T-cell (primary cell): Measurements from ENCODE around the gene TEX13B. TPM values are rescaled to one million over a fixed set of nuclear protein-coding genes. Genes with fewer than 3 reads are reported as not detected.

Experiments
- ATAC-seq, 4 experiments: fragments of 200-7000 bp in 3 of 4; fragments of 150-1000 bp in 1 of 4; cut with Tn5 transposase; replicated peaks in 1 of 4; 1 replicate in 3 of 4; 2 replicates in 1 of 4; pipeline ENCODE4 v1.10.0; 2021; ENCODE audit warnings: moderate library complexity in 3 of 4, mild to moderate bottlenecking in 2 of 4, moderate number of reproducible peaks in 1 of 4
- CTCF ChIA-PET, 2 donors: fragments of 300-600 bp; sonication (Branson Sonifier 250); formaldehyde crosslinking; loops; one replicate each; lab custom pipeline; 2022; ENCODE audit warnings: antibody characterized with exemption in 2 of 2; lab: Charles Lee
- POLR2A ChIA-PET, 2 donors: fragments of 300-600 bp; sonication (Branson Sonifier 250); formaldehyde crosslinking; loops; one replicate each; lab custom pipeline; 2022; ENCODE audit warnings: antibody characterized with exemption in 2 of 2; lab: Charles Lee
- DNase-seq, 35 experiments: peaks; one replicate each; pipeline versions ENCODE4 v3.0.0 to v3.0.0-alpha.2; 2013 to 2023
- H3K27ac ChIP-seq: one replicate; pipeline ENCODE4 v1.5.1; 2013; ENCODE audit warnings: low read length
- H3K27me3 ChIP-seq, 2 experiments: replicated peaks in 1 of 2; 1 replicate in 1 of 2; 2 replicates in 1 of 2; pipeline versions ENCODE4 v1.6.1 to v1.7.0; 2013; ENCODE audit warnings: low read length in 1 of 2, mixed read lengths in 1 of 2; ENCODE audit not compliant: control insufficient read depth in 2 of 2, insufficient read depth in 2 of 2; ENCODE audit errors: extremely low read depth in 1 of 2
- H3K36me3 ChIP-seq, 2 donors: 1 replicate in 1 of 2; 2 replicates in 1 of 2; pipeline versions ENCODE4 v1.6.1 to v1.7.0; 2013; ENCODE audit warnings: low read length in 1 of 2; ENCODE audit not compliant: control insufficient read depth in 2 of 2, insufficient read depth in 1 of 2; ENCODE audit errors: extremely low read depth in 1 of 2
- H3K4me1 ChIP-seq, 2 experiments: 1 replicate in 1 of 2; 2 replicates in 1 of 2; pipeline versions ENCODE4 v1.6.1 to v1.7.0; 2013; ENCODE audit warnings: low read length in 2 of 2, mixed read lengths in 1 of 2; ENCODE audit not compliant: insufficient read depth in 2 of 2, control insufficient read depth in 1 of 2; ENCODE audit errors: extremely low read depth in 1 of 2
- H3K4me3 ChIP-seq, 2 donors: 1 replicate in 1 of 2; 2 replicates in 1 of 2; pipeline versions ENCODE4 v1.5.1 to v1.7.0; 2013; ENCODE audit warnings: mild to moderate bottlenecking in 2 of 2, low read length in 1 of 2, moderate library complexity in 1 of 2; ENCODE audit not compliant: control insufficient read depth in 1 of 2; ENCODE audit errors: extremely low read depth in 1 of 2
- H3K9me3 ChIP-seq: 2 replicates; pipeline ENCODE4 v1.7.0; 2013
- H3K27ac Mint-ChIP-seq, 2 donors: one replicate each; pipeline ENCODE4 v1.8.0; 2020 to 2021; ENCODE audit warnings: mild to moderate bottlenecking in 2 of 2, mixed read lengths in 2 of 2
- H3K27me3 Mint-ChIP-seq, 2 donors: one replicate each; pipeline ENCODE4 v1.8.0; 2021 to 2022; ENCODE audit warnings: mixed read lengths in 2 of 2
- H3K36me3 Mint-ChIP-seq: one replicate; pipeline ENCODE4 v1.8.0; 2021; ENCODE audit warnings: mixed read lengths
- H3K4me1 Mint-ChIP-seq, 3 donors: one replicate each; pipeline ENCODE4 v1.8.0; 2020 to 2022; ENCODE audit warnings: mixed read lengths in 3 of 3, mild to moderate bottlenecking in 1 of 3
- H3K4me3 Mint-ChIP-seq, 3 donors: one replicate each; pipeline ENCODE4 v1.8.0; 2020 to 2022; ENCODE audit warnings: mild to moderate bottlenecking in 3 of 3, mixed read lengths in 3 of 3, moderate library complexity in 3 of 3
- H3K9me3 Mint-ChIP-seq, 3 donors: one replicate each; pipeline ENCODE4 v1.8.0; 2020 to 2022; ENCODE audit warnings: mixed read lengths in 3 of 3
- WGBS: methylation state at CpG from one replicate; pipeline ENCODE4 v1.1.5; 2013; ENCODE audit warnings: missing lambda C conversion rate; ENCODE audit not compliant: insufficient coverage; 5-methylcytosine and 5-hydroxymethylcytosine counted together
- total RNA-seq, 35 experiments: library from RNA in 6 of 35; stranded (reverse) in 6 of 35; fragments of 120-200 nt in 1 of 35; gene quantifications; one replicate each; pipeline versions ENCODE4 v1.2.1 to v1.2.4 and lab custom pipeline; 2013 to 2026

TEX13B gene
- total RNA-seq, 5 donors from 2014 or later (not counting 1 experiment from before 2014, with no cell fraction given), result not detected

DNA sequence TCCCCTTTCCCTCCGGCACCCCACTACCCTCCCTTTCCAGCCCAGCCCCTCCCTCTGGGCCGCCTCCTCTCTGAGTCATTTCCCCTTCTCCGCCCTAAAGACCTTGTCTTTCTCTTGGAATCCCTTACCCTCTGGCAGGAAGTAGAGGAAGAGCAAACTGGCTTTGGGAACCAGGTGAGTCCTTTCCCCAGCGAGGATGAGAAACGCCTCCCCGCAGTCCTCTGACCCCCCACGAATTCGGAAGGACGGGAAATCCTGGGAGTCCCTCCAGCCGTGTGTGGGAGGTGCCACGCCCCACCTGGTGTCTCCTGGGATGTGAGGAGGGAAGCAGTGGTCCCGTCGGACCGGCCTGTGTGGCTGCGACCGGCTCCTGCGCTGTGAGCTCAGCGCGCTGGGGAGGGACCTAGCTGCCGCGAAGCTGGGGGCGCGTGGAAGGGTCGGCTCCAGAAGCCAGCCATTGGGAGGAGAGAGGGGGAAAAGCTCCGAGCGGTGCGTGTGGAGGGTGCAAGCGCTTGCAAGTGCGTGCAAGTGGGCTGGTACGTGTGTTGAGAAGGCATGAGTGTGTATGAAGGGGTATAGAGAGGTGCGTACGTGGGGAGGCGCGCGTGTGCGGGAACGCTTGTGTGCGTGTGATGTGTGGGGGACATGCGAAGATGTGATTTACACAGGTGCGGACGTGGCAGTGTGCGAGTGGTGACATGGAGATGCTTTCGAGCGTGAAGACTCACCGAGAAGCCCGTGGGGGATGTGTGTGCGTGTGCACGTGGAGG, 46.3 kb downstream of the TEX13B start:
- H3K27me3 Mint-ChIP-seq, result peaks cover 16 to 50% of the 10 kb centered on the region in 2 donors
- Histone ChIP-seq H3K27ac (no peak overlapping the region), H3K9me3 (no peaks in the 10 kb centered on the region), H3K36me3 (no peaks in the 10 kb centered on the region), H3K4me3 (no peak overlapping the region), H3K4me1 (peaks cover 0 to 3% of the 10 kb centered on the region in 2 experiments), H3K27me3 (peaks cover 0 to 19% of the 10 kb centered on the region in 2 experiments)
- ChIA-PET POLR2A (interaction anchor here in 1 of 2 donors (0.7 kb wide), 1 partner anchor 1007 kb away, joined by 4 read pairs; no protein-coding TSS in a partner anchor), CTCF (no interaction called here)
- DNase-seq (no peak), ATAC-seq (no peak)
- WGBS, result 7% methylated on average over 9 of the region's 48 CpGs
- H3K36me3 Mint-ChIP-seq, result no peaks in the 10 kb centered on the region
- peak overlapping the region in 2 of 3 donors; percentile 17 to 23 for H3K4me3 Mint-ChIP-seq
- H3K9me3 Mint-ChIP-seq, result peaks cover 0 to 3% (median 0%) of the 10 kb centered on the region in 3 donors
- H3K27ac Mint-ChIP-seq, result no peak overlapping the region
- peaks cover 3 to 6% (median 6%) of the 10 kb centered on the region in 3 donors for H3K4me1 Mint-ChIP-seq

DNA sequence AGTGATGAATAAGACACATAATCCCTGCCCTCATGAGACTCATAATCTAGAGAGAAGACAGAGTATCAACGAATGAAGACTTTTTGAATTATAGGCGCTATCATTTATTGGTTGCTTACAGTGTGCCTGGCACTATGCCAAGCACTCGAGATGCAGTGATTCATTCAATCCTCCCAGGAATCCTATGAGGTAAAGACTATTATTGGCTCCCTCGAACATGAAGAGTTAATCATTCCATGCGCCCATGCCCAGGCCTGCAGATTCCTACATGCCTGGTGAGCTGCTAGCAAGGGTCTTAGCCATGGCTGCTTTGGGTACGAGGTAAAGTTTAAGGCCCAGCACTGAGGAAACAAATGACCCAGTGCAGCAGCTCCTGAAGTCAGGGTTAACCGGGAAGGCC, 47.0 kb downstream of the TEX13B start:
- ATAC-seq (no peak), DNase-seq (no peak)
- Histone ChIP-seq H3K36me3 (no peaks in the 10 kb centered on the region), H3K4me1 (peaks cover 0 to 3% of the 10 kb centered on the region in 2 experiments), H3K4me3 (no peak overlapping the region), H3K27me3 (peaks cover 0 to 19% of the 10 kb centered on the region in 2 experiments), H3K9me3 (no peaks in the 10 kb centered on the region), H3K27ac (no peak overlapping the region)
- ChIA-PET POLR2A (no interaction called here), CTCF (no interaction called here)
- 81% methylated on average over 2 of the region's 7 CpGs for WGBS
- Mint-ChIP-seq H3K36me3 (no peaks in the 10 kb centered on the region), H3K27ac (no peak overlapping the region), H3K4me1 (peaks cover 3 to 6% (median 6%) of the 10 kb centered on the region in 3 donors), H3K27me3 (peaks cover 16 to 49% of the 10 kb centered on the region in 2 donors), H3K9me3 (peaks cover 0 to 3% (median 0%) of the 10 kb centered on the region in 3 donors), H3K4me3 (no peak overlapping the region)

DNA sequence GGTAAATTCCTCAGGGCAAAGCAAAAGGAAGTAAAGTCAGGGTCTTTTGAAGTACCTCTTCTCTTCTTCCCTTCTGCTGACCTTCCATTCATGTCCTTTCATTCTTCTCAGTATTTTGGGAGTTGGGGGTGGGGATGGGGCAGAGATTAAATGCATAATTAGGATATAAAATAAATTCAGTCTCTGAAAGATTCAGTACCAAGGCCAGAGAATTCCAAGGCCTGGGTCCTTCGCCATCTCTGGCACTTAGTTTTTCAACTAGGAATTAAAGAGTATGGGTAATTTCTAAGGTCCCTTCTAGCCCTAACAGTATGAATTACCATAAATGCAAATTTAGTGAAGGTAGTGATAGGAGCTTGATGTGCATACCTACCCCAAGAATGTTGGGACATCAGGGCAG, 47.9 kb downstream of the TEX13B start:
- ChIA-PET CTCF (interaction anchor here in 1 of 2 donors (0.6 to 0.7 kb wide), 2 partner anchors 77 to 1006 kb away, joined by 3 to 4 read pairs; no protein-coding TSS in a partner anchor), POLR2A (no interaction called here)
- no peaks in the 10 kb centered on the region for H3K9me3 ChIP-seq
- no peak overlapping the region for H3K27ac ChIP-seq
- Mint-ChIP-seq H3K9me3 (peaks cover 0 to 3% (median 0%) of the 10 kb centered on the region in 3 donors), H3K27ac (no peak overlapping the region), H3K4me3 (no peak overlapping the region), H3K4me1 (peaks cover 3 to 6% (median 6%) of the 10 kb centered on the region in 3 donors), H3K27me3 (peaks cover 16 to 47% of the 10 kb centered on the region in 2 donors), H3K36me3 (peaks cover 7% of the 10 kb centered on the region)
- H3K27me3 ChIP-seq, result peaks cover 0 to 15% of the 10 kb centered on the region in 2 experiments
- no CpG with 5 or more reads among the region's 1 CpG for WGBS
- H3K36me3 ChIP-seq, result no peaks in the 10 kb centered on the region
- ATAC-seq, result no peak
- DNase-seq, result no peak
- peaks cover 0 to 3% of the 10 kb centered on the region in 2 experiments for H3K4me1 ChIP-seq
- no peak overlapping the region for H3K4me3 ChIP-seq

Other genes with a start within 250 kb of the TEX13B start
- 1,000 to 10,000 TPM in 2 of 5 donors, 100 to 1,000 TPM in 3; 202 to 2,593 (median 248) TPM for gene TSC22D3, start 206.6 kb downstream of the TEX13B start, total RNA-seq
- gene NCBP2L, start 204.6 kb downstream of the TEX13B start, total RNA-seq, result not detected
- 10 to 100 TPM; 14.9 to 21.1 (median 16.0) TPM for gene MID2, start 156.5 kb downstream of the TEX13B start, total RNA-seq
- gene VSIG1, start 62.7 kb upstream of the TEX13B start, total RNA-seq, result 10 to 100 TPM; 24.6 to 34.4 (median 32.7) TPM
- gene PSMD10, start 109.2 kb upstream of the TEX13B start, total RNA-seq, result 10 to 100 TPM; 14.0 to 30.9 (median 25.3) TPM
- 10 to 100 TPM in 1 of 5 donors, 1 to 10 TPM in 4; 6.2 to 10.1 (median 8.7) TPM for gene ATG4A, start 109.4 kb upstream of the TEX13B start, total RNA-seq